ENCODE results near the gene VAC14. TPM values are rescaled to one million over a fixed set of nuclear protein-coding genes. Genes with fewer than 3 reads are reported as not detected.

The VAC14 gene
- total and polyA plus RNA-seq, 2 experiments from 2014 or later: 42.3 to 77.7 TPM

DNA sequence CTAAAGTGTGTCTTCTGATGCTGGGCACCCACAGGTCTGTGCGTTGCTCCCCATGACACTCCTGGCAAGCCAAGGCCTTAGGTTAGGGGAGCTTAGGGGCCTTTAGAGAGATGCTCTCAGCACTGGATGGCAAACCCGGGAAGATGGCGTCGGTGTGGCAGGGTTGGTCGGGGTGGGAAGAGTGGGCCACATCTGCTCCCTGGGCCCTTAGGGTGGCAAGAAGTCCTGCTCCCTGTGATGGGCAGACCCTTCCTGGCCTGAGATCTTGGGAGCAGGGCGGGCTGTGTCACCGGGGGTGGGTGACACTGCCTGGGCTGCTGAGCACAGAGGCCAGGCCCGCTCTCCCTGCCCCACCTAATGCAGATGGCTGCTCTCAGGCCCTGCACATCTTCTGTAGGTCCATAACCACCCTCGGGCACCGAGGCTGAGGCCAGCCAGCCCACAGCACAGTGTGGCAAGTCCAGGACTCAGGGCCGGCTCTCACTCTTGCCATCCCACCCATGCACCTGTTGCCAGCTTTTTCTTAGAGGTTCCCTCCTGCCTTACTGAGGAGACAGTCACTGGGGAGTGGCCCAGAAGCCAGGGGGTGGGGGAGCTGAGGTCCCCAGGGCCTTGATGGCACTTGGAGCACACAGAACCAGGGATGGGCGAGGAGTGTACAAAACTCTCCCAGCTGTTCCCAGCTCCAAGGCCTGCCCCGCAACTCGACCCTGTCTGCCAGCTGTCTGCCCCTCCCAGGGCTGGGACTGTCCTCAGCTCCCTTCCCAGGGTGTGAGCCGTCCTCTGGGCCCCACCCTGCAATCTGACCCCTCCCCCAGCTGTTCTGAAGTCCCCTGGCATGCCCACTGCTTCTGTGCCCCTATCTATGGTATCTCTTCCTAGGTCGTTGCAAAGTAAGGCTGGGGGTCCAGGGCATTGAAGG, 110.7 kb downstream of the VAC14 start:
- Histone ChIP-seq H3K79me2 (replicated peaks; ENCODE audit: insufficient read depth) (no peaks in the 10 kb centered on the region), H3K27ac (ENCODE audit: low read depth) (no peak overlapping the region), H3K4me3 (no peak overlapping the region), H3K27me3 (ENCODE audit: insufficient read depth) (peaks cover 4% of the 10 kb centered on the region; the same call in 1 of the 2 replicates), H3F3A (replicated peaks; ENCODE audit: low read depth) (peaks cover 25% of the 10 kb centered on the region; the same call in 1 of the 2 replicates), H3K9me2 (ENCODE audit: insufficient read depth) (no peaks in the 10 kb centered on the region), H3K4me2 (no peak overlapping the region), H4K20me1 (replicated peaks; ENCODE audit: insufficient read depth) (no peaks in the 10 kb centered on the region), H3K4me1 (ENCODE audit: insufficient read depth) (peaks cover 24% of the 10 kb centered on the region), H3K36me3 (ENCODE audit: insufficient read depth) (no peaks in the 10 kb centered on the region), H2AFZ (no peak overlapping the region)
- Mint-ChIP-seq H3K27ac (peak overlapping the region; percentile 67; the same call in 1 of the 2 replicates), H3K4me1 (peaks cover 42% of the 10 kb centered on the region), H3K36me3 (ENCODE audit: low read depth) (peaks cover 2% of the 10 kb centered on the region; the same call in 1 of the 3 replicates), H3K9me3 (no peaks in the 10 kb centered on the region; the same call in 2 of the 3 replicates), H3K27me3 (ENCODE audit: insufficient read depth, low read depth, poor library complexity) (peaks cover 22% of the 10 kb centered on the region), H3K4me3 (no peak overlapping the region; the same call in 2 of the 3 replicates)
- ATAC-seq (no peak), DNase-seq (ENCODE audit: low spot score) (no peak)
- TF ChIP-seq NANOG (IDR thresholded peaks at IDR 0.05; ENCODE audit: borderline replicate concordance) (no peak), STAT1 (IDR thresholded peaks at IDR 0.05; ENCODE audit: unreplicated experiment) (no peak), ZNF331 (CRISPR knock-in tag; IDR thresholded peaks at IDR 0.05; ENCODE audit: low read depth) (no peak), EZH2 (IDR thresholded peaks at IDR 0.05; ENCODE audit: low read depth, unreplicated experiment) (no peak), JUNB (IDR thresholded peaks at IDR 0.05; ENCODE audit: unreplicated experiment) (no peak), EZH2phosphoT487 (IDR thresholded peaks at IDR 0.05; ENCODE audit: unreplicated experiment) (no peak)
- TF ChIP-seq, protein P1, sequence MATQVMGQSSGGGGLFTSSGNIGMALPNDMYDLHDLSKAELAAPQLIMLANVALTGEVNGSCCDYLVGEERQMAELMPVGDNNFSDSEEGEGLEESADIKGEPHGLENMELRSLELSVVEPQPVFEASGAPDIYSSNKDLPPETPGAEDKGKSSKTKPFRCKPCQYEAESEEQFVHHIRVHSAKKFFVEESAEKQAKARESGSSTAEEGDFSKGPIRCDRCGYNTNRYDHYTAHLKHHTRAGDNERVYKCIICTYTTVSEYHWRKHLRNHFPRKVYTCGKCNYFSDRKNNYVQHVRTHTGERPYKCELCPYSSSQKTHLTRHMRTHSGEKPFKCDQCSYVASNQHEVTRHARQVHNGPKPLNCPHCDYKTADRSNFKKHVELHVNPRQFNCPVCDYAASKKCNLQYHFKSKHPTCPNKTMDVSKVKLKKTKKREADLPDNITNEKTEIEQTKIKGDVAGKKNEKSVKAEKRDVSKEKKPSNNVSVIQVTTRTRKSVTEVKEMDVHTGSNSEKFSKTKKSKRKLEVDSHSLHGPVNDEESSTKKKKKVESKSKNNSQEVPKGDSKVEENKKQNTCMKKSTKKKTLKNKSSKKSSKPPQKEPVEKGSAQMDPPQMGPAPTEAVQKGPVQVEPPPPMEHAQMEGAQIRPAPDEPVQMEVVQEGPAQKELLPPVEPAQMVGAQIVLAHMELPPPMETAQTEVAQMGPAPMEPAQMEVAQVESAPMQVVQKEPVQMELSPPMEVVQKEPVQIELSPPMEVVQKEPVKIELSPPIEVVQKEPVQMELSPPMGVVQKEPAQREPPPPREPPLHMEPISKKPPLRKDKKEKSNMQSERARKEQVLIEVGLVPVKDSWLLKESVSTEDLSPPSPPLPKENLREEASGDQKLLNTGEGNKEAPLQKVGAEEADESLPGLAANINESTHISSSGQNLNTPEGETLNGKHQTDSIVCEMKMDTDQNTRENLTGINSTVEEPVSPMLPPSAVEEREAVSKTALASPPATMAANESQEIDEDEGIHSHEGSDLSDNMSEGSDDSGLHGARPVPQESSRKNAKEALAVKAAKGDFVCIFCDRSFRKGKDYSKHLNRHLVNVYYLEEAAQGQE (IDR thresholded peaks at IDR 0.05; ENCODE audit: unreplicated experiment): no peak
- TF ChIP-seq, protein P2, sequence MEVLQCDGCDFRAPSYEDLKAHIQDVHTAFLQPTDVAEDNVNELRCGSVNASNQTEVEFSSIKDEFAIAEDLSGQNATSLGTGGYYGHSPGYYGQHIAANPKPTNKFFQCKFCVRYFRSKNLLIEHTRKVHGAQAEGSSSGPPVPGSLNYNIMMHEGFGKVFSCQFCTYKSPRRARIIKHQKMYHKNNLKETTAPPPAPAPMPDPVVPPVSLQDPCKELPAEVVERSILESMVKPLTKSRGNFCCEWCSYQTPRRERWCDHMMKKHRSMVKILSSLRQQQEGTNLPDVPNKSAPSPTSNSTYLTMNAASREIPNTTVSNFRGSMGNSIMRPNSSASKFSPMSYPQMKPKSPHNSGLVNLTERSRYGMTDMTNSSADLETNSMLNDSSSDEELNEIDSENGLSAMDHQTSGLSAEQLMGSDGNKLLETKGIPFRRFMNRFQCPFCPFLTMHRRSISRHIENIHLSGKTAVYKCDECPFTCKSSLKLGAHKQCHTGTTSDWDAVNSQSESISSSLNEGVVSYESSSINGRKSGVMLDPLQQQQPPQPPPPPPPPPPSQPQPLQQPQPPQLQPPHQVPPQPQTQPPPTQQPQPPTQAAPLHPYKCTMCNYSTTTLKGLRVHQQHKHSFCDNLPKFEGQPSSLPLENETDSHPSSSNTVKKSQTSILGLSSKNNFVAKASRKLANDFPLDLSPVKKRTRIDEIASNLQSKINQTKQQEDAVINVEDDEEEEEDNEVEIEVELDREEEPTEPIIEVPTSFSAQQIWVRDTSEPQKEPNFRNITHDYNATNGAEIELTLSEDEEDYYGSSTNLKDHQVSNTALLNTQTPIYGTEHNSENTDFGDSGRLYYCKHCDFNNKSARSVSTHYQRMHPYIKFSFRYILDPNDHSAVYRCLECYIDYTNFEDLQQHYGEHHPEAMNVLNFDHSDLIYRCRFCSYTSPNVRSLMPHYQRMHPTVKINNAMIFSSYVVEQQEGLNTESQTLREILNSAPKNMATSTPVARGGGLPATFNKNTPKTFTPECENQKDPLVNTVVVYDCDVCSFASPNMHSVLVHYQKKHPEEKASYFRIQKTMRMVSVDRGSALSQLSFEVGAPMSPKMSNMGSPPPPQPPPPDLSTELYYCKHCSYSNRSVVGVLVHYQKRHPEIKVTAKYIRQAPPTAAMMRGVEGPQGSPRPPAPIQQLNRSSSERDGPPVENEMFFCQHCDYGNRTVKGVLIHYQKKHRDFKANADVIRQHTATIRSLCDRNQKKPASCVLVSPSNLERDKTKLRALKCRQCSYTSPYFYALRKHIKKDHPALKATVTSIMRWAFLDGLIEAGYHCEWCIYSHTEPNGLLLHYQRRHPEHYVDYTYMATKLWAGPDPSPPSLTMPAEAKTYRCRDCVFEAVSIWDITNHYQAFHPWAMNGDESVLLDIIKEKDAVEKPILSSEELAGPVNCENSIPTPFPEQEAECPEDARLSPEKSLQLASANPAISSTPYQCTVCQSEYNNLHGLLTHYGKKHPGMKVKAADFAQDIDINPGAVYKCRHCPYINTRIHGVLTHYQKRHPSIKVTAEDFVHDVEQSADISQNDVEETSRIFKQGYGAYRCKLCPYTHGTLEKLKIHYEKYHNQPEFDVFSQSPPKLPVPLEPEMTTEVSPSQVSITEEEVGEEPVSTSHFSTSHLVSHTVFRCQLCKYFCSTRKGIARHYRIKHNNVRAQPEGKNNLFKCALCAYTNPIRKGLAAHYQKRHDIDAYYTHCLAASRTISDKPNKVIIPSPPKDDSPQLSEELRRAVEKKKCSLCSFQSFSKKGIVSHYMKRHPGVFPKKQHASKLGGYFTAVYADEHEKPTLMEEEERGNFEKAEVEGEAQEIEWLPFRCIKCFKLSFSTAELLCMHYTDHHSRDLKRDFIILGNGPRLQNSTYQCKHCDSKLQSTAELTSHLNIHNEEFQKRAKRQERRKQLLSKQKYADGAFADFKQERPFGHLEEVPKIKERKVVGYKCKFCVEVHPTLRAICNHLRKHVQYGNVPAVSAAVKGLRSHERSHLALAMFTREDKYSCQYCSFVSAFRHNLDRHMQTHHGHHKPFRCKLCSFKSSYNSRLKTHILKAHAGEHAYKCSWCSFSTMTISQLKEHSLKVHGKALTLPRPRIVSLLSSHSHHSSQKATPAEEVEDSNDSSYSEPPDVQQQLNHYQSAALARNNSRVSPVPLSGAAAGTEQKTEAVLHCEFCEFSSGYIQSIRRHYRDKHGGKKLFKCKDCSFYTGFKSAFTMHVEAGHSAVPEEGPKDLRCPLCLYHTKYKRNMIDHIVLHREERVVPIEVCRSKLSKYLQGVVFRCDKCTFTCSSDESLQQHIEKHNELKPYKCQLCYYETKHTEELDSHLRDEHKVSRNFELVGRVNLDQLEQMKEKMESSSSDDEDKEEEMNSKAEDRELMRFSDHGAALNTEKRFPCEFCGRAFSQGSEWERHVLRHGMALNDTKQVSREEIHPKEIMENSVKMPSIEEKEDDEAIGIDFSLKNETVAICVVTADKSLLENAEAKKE (CRISPR knock-in tag; IDR thresholded peaks at IDR 0.05): no peak
- TF ChIP-seq, protein P3, sequence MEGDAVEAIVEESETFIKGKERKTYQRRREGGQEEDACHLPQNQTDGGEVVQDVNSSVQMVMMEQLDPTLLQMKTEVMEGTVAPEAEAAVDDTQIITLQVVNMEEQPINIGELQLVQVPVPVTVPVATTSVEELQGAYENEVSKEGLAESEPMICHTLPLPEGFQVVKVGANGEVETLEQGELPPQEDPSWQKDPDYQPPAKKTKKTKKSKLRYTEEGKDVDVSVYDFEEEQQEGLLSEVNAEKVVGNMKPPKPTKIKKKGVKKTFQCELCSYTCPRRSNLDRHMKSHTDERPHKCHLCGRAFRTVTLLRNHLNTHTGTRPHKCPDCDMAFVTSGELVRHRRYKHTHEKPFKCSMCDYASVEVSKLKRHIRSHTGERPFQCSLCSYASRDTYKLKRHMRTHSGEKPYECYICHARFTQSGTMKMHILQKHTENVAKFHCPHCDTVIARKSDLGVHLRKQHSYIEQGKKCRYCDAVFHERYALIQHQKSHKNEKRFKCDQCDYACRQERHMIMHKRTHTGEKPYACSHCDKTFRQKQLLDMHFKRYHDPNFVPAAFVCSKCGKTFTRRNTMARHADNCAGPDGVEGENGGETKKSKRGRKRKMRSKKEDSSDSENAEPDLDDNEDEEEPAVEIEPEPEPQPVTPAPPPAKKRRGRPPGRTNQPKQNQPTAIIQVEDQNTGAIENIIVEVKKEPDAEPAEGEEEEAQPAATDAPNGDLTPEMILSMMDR (conservative IDR thresholded peaks at IDR 0.05; ENCODE audit: low read depth in 2 of 2): no peak

Measured in GM23338 (cell line).